ENCODE results near the gene ADSL.

GRCh38 chr22:40415531-40416266 is 69.4 kb downstream of the ADSL start:
- TF ChIP-seq, protein P1, sequence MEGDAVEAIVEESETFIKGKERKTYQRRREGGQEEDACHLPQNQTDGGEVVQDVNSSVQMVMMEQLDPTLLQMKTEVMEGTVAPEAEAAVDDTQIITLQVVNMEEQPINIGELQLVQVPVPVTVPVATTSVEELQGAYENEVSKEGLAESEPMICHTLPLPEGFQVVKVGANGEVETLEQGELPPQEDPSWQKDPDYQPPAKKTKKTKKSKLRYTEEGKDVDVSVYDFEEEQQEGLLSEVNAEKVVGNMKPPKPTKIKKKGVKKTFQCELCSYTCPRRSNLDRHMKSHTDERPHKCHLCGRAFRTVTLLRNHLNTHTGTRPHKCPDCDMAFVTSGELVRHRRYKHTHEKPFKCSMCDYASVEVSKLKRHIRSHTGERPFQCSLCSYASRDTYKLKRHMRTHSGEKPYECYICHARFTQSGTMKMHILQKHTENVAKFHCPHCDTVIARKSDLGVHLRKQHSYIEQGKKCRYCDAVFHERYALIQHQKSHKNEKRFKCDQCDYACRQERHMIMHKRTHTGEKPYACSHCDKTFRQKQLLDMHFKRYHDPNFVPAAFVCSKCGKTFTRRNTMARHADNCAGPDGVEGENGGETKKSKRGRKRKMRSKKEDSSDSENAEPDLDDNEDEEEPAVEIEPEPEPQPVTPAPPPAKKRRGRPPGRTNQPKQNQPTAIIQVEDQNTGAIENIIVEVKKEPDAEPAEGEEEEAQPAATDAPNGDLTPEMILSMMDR (conservative IDR thresholded peaks at IDR 0.05; ENCODE audit: low read length), result no peak
- no peak for TF ChIP-seq EZH2phosphoT487 (IDR thresholded peaks at IDR 0.05; ENCODE audit: borderline replicate concordance, low read depth, low read length)
